Epithelial cell of alveolus of lung (primary cell): Measurements from ENCODE around the gene ADAMTS6. TPM values are rescaled to one million over a fixed set of nuclear protein-coding genes. Genes with fewer than 3 reads are reported as not detected.

Experiments
- total RNA-seq: library from RNA; depleted of rRNA; stranded (reverse); fragments of >200 nt; gene quantifications from 2 replicates; pipeline ENCODE4 v1.2.1, GENCODE V29; 2015

Gene ADAMTS6, protein sequence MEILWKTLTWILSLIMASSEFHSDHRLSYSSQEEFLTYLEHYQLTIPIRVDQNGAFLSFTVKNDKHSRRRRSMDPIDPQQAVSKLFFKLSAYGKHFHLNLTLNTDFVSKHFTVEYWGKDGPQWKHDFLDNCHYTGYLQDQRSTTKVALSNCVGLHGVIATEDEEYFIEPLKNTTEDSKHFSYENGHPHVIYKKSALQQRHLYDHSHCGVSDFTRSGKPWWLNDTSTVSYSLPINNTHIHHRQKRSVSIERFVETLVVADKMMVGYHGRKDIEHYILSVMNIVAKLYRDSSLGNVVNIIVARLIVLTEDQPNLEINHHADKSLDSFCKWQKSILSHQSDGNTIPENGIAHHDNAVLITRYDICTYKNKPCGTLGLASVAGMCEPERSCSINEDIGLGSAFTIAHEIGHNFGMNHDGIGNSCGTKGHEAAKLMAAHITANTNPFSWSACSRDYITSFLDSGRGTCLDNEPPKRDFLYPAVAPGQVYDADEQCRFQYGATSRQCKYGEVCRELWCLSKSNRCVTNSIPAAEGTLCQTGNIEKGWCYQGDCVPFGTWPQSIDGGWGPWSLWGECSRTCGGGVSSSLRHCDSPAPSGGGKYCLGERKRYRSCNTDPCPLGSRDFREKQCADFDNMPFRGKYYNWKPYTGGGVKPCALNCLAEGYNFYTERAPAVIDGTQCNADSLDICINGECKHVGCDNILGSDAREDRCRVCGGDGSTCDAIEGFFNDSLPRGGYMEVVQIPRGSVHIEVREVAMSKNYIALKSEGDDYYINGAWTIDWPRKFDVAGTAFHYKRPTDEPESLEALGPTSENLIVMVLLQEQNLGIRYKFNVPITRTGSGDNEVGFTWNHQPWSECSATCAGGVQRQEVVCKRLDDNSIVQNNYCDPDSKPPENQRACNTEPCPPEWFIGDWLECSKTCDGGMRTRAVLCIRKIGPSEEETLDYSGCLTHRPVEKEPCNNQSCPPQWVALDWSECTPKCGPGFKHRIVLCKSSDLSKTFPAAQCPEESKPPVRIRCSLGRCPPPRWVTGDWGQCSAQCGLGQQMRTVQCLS (N-terminal part only)
- total RNA-seq: 18.4 and 32.3 TPM in 2 replicates

DNA sequence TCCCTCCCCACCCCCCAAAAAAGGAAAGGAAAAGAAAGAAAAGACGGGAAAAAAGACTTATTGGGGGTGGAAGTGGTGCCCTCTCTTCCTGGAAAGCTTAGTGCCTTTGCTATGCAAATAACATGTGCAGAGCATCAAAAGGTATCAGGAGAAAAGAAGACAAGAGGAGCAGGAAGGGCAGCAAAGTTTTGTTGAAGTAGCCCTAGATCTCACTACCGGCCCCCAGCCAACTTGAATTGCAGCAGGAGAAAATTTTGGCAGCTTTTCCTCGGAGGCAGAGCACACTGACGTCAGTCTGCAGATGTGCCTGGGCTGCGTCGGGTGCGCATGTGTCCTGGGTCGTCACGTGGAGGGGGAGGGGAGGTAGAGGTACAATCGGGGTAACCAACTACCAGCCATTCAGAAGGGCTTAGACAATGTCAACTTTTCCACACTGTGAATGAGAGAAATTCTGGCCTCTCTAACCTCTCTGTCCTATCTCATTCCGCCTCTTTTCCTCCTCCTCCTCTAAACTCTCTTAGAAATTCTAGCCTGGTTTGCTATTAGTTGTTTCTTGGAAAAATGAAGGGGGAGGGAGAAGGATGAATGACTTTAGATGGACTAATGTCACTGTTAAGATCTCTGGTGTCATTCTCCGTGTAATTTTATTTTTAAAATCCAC, at the start of gene ADAMTS6:
TSS of gene ADAMTS6 (minus strand) at position 286 of the 661 bp plus-strand sequence. CDS start 8,247 bp downstream, outside the sequence.

Other genes starting within 250 kb of the ADAMTS6 start
- 9.6 and 29.1 TPM in 2 replicates for gene CENPK, start 81.2 kb upstream of the ADAMTS6 start, total RNA-seq
- 13.6 and 21.4 TPM in 2 replicates for gene PPWD1, start 81.4 kb upstream of the ADAMTS6 start, total RNA-seq
- gene TRIM23, start 142.4 kb upstream of the ADAMTS6 start, total RNA-seq: 10.6 and 14.0 TPM in 2 replicates
- 2.2 and 5.7 TPM in 2 replicates for gene SHLD3, start 143.1 kb upstream of the ADAMTS6 start, total RNA-seq
- gene TRAPPC13, start 143.1 kb upstream of the ADAMTS6 start, total RNA-seq: 11.9 and 15.6 TPM in 2 replicates
- 8.5 and 9.3 TPM in 2 replicates for gene SGTB, start 240.2 kb upstream of the ADAMTS6 start, total RNA-seq
- gene NLN, start 240.3 kb upstream of the ADAMTS6 start, total RNA-seq: 9.8 and 18.6 TPM in 2 replicates